HepG2 (cell line): ENCODE data around the gene TRAP1. TPM values are rescaled to one million over a fixed set of nuclear protein-coding genes. Genes with fewer than 3 reads are reported as not detected.

Experiments
- ATAC-seq: fragments of 200-7000 bp; cut with Tn5 transposase; 3 replicates; pipeline ENCODE4 v1.9.1; 2020; ENCODE audit warnings: mild to moderate bottlenecking, moderate library complexity
- BruUV-seq: library from RNA; stranded (reverse); fragments of 400-500 nt; replicated peaks from 2 replicates; lab custom pipeline; 2021; lab: Mats Ljungman, UMichigan
- CTCF ChIA-PET: fragments of 300-600 bp; formaldehyde crosslinking; extraction: SDS; loops from one replicate; lab custom pipeline; 2021; ENCODE audit warnings: low total read pairs, inconsistent platforms, low intra/inter-chr PET ratio; lab: Yijun Ruan, JAX
- POLR2A ChIA-PET: fragments of 350-600 bp; sonication (Branson Sonifier 250); formaldehyde crosslinking; loops from one replicate; lab custom pipeline; 2020; ENCODE audit warnings: antibody characterized with exemption, inconsistent platforms; lab: Yijun Ruan, JAX
- DNase-seq: peaks from one replicate; pipeline ENCODE4 v3.0.0-alpha.2; 2015; ENCODE audit warnings: low spot score
- FAIRE-seq: peaks from 3 replicates; lab custom pipeline; 2011; peaks lifted over from hg19 to GRCh38; lab: Jason Lieb, UNC
- H2AFZ ChIP-seq: one replicate; pipeline ENCODE4 v1.6.1; 2011; ENCODE audit warnings: low read length, inconsistent platforms
- H3K27ac ChIP-seq: fragments of 300-600 bp; 3 replicates; pipeline ENCODE4 v1.8.0; 2011; ENCODE audit warnings: mixed run types, mild to moderate bottlenecking, mixed read lengths, low read length, inconsistent platforms; ENCODE audit not compliant: insufficient read depth; ENCODE audit errors: extremely low read length
- H3K27me3 ChIP-seq, 2 experiments: fragments of 200-600 bp in 1 of 2; 2 replicates in 1 of 2; 3 replicates in 1 of 2; pipeline versions ENCODE4 v1.6.0 to v1.8.0; 2011; ENCODE audit warnings: low read length in 2 of 2, mild to moderate bottlenecking in 2 of 2, moderate library complexity in 2 of 2, inconsistent platforms in 1 of 2; ENCODE audit not compliant: insufficient read depth in 2 of 2, control insufficient read depth in 1 of 2
- H3K36me3 ChIP-seq, 2 experiments: fragments of 200-600 bp in 1 of 2; replicated peaks in 1 of 2; 2 replicates in 1 of 2; 3 replicates in 1 of 2; pipeline versions ENCODE4 v1.5.1 to v1.8.0; 2011; ENCODE audit warnings: low read length in 2 of 2, inconsistent platforms in 1 of 2; ENCODE audit not compliant: insufficient read depth in 2 of 2, control insufficient read depth in 1 of 2
- H3K4me1 ChIP-seq: 2 replicates; pipeline ENCODE4 v1.5.1; 2012; ENCODE audit warnings: low read length, inconsistent platforms; ENCODE audit not compliant: insufficient read depth
- H3K4me2 ChIP-seq: 2 replicates; pipeline ENCODE4 v1.6.0; 2011; ENCODE audit warnings: low read depth, low read length, inconsistent platforms
- H3K4me3 ChIP-seq, 3 experiments: fragments of 200-600 bp in 1 of 3; sonication (generic), shearing (Covaris generic) in 1 of 3; replicated peaks in 1 of 3; 2 replicates each; pipeline ENCODE4 v1.5.1; 2011 to 2016; ENCODE audit warnings: low read length in 3 of 3, inconsistent platforms in 2 of 3, low read depth in 2 of 3, mild to moderate bottlenecking in 2 of 3, control low read depth in 1 of 3, mixed read lengths in 1 of 3; ENCODE audit not compliant: insufficient read depth in 1 of 3
- H3K79me2 ChIP-seq: one replicate; pipeline ENCODE4 v1.6.1; 2011; ENCODE audit warnings: low read length, inconsistent platforms; ENCODE audit not compliant: insufficient read depth
- H3K9ac ChIP-seq: 2 replicates; pipeline ENCODE4 v1.6.0; 2011; ENCODE audit warnings: mild to moderate bottlenecking, low read depth, low read length, inconsistent platforms; ENCODE audit not compliant: insufficient read depth
- H3K9me3 ChIP-seq: 2 replicates; pipeline ENCODE4 v1.5.1; 2012; ENCODE audit warnings: mild to moderate bottlenecking, low read length
- H4K20me1 ChIP-seq: 2 replicates; pipeline ENCODE4 v1.6.0; 2011; ENCODE audit warnings: inconsistent platforms, mild to moderate bottlenecking, low read length, moderate library complexity; ENCODE audit not compliant: insufficient read depth
- POLR2AphosphoS2 ChIP-seq: IDR thresholded peaks from 2 replicates; pipeline ENCODE4 v1.6.1; 2011; ENCODE audit warnings: low read depth, low read length, improper control_type of control experiment
- SAFB2 ChIP-seq: sonication (generic); formaldehyde crosslinking; IDR thresholded peaks from 2 replicates; pipeline ENCODE4 v1.5.1; 2020; ENCODE audit warnings: missing genetic modification reagents, low read depth, mild to moderate bottlenecking, borderline replicate concordance
- SYNCRIP ChIP-seq: fragments of 200-400 bp; formaldehyde crosslinking; IDR thresholded peaks from 2 replicates; pipeline ENCODE4 v1.6.1; 2018; ENCODE audit warnings: mild to moderate bottlenecking, low read depth, low read length; ENCODE audit not compliant: insufficient read depth
- ZNF281 ChIP-seq: sonication (generic); formaldehyde crosslinking; IDR thresholded peaks from 2 replicates; pipeline ENCODE4 v1.4.0; 2020; ENCODE audit warnings: missing genetic modification reagents, borderline replicate concordance
- ZNF292 ChIP-seq: sonication (generic); formaldehyde crosslinking; IDR thresholded peaks from 2 replicates; pipeline ENCODE4 v1.8.1; 2022; ENCODE audit warnings: mild to moderate bottlenecking, low read depth, missing genetic modification reagents, borderline replicate concordance
- ZNF317 ChIP-seq: sonication (generic); formaldehyde crosslinking; IDR thresholded peaks from 2 replicates; pipeline ENCODE4 v1.5.0; 2020; ENCODE audit warnings: mild to moderate bottlenecking, missing genetic modification reagents
- ZNF510 ChIP-seq: sonication (generic); formaldehyde crosslinking; IDR thresholded peaks from 2 replicates; pipeline ENCODE4 v1.4.0; 2020; ENCODE audit warnings: low read depth, mild to moderate bottlenecking, missing genetic modification reagents
- ZNF652 ChIP-seq: IDR thresholded peaks from 2 replicates; pipeline ENCODE4 v1.6.1; 2016; ENCODE audit warnings: low read depth, borderline replicate concordance
- ZNF777 ChIP-seq: sonication (generic); formaldehyde crosslinking; IDR thresholded peaks from 2 replicates; pipeline ENCODE4 v1.4.0; 2020; ENCODE audit warnings: missing genetic modification reagents
- ZNF839 ChIP-seq: sonication (generic); formaldehyde crosslinking; IDR thresholded peaks from 2 replicates; pipeline ENCODE4 v1.4.0; 2020; ENCODE audit warnings: missing genetic modification reagents, mild to moderate bottlenecking, borderline replicate concordance
- ZNF850 ChIP-seq: sonication (generic); formaldehyde crosslinking; conservative IDR thresholded peaks from 2 replicates; pipeline ENCODE4 v1.9.0; 2021; ENCODE audit warnings: mild to moderate bottlenecking, missing genetic modification reagents
- WGBS: methylation state at CpG from one replicate; pipeline ENCODE4 v1.1.6; 2017; ENCODE audit warnings: low lambda C conversion rate; 5-methylcytosine and 5-hydroxymethylcytosine counted together
- in situ Hi-C: cut with HindIII; loops from 2 replicates; pipeline ENCODE4 v1.10.0; 2017; ENCODE audit warnings: low pct_unique_long_range_greater_than_20kb; ENCODE audit not compliant: extremely low pct_ligation_motif_present
- intact Hi-C: fragments of 100-400 bp; cut with micrococcal nuclease; formaldehyde crosslinking; loops from one replicate; pipeline ENCODE4 v1.10.0; 2022; ENCODE audit not compliant: unreplicated experiment
- polyA plus RNA-seq, 8 experiments: library from polyadenylated mRNA; depleted of rRNA in 3 of 8; stranded (reverse) in 7 of 8; unstranded in 1 of 8; fragments of >200 nt; fragmentation: Illumina TruSeq in 4 of 8; extraction: Trizol in 4 of 8; gene quantifications; 2 replicates each; pipeline versions ENCODE4 v1.2.1 to v1.2.3, GENCODE V29; 2011 to 2016; ENCODE audit warnings: low read depth in 4 of 8, missing spikeins in 1 of 8, mixed read lengths in 1 of 8; ENCODE audit not compliant: insufficient read depth in 1 of 8
- total RNA-seq, 5 experiments: library from RNA; depleted of rRNA; stranded (reverse); fragments of >200 nt; fragmentation: Illumina TruSeq; extraction: Trizol; gene quantifications; 2 replicates each; pipeline ENCODE4 v1.2.3, GENCODE V29; 2016; ENCODE audit warnings: low read depth in 1 of 5
- TF ChIP-seq, protein P1 (sequence below): IDR thresholded peaks from 2 replicates; pipeline ENCODE4 v1.6.1; 2012; ENCODE audit warnings: low read depth, low read length, improper control_type of control experiment
- TF ChIP-seq, protein P2 (sequence below): sonication (generic); formaldehyde crosslinking; IDR thresholded peaks from 2 replicates; pipeline ENCODE4 v1.4.0; 2020; ENCODE audit warnings: missing genetic modification reagents
- TF ChIP-seq, protein P3 (sequence below): sonication (generic); formaldehyde crosslinking; IDR thresholded peaks from 2 replicates; pipeline ENCODE4 v1.5.0; 2020; ENCODE audit warnings: missing genetic modification reagents

Gene TRAP1
- total and polyA plus RNA-seq, 2 of the 13 experiments (the other 11 are each of a cell fraction or from before 2014, with no cell fraction given) = 127 to 240 TPM

DNA sequence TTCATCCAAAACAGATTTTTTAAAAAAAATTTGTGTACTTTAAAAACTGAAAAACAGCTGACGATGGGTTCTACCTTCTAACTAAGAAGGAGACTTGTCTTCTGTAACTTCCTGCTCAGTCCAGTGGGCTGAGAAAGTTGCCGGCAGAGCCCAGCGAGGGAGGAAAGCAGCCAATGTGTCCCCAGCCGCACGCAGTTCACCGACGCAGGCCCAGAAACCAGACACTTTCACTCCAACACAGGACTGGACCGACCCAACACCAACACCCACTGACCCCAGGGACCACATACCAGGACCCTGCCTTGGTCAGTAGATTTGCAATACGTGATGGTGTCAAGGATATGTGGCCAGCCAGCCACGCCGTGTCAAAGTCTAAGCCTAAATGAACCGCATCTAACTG is 25.6 kb downstream of the TRAP1 start:
- Histone ChIP-seq H2AFZ (no peak overlapping the region), H3K27ac (no peak overlapping the region), H3K4me3 (no peak overlapping the region), H3K4me1 (peaks cover 41% of the 10 kb centered on the region), H3K4me2 (no peak overlapping the region), H3K36me3 (peaks cover 18 to 31% of the 10 kb centered on the region in 2 experiments), H3K9me3 (no peaks in the 10 kb centered on the region), H4K20me1 (no peaks in the 10 kb centered on the region), H3K9ac (no peak overlapping the region), H3K27me3 (no peaks in the 10 kb centered on the region; a peak in 1 of 5 replicates), H3K79me2 (peaks cover 26% of the 10 kb centered on the region)
- TF ChIP-seq, protein P1, sequence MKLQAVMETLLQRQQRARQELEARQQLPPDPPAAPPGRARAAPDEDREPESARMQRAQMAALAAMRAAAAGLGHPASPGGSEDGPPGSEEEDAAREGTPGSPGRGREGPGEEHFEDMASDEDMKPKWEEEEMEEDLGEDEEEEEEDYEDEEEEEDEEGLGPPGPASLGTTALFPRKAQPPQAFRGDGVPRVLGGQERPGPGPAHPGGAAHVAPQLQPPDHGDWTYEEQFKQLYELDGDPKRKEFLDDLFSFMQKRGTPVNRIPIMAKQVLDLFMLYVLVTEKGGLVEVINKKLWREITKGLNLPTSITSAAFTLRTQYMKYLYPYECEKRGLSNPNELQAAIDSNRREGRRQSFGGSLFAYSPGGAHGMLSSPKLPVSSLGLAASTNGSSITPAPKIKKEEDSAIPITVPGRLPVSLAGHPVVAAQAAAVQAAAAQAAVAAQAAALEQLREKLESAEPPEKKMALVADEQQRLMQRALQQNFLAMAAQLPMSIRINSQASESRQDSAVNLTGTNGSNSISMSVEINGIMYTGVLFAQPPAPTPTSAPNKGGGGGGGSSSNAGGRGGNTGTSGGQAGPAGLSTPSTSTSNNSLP = no peak
- TF ChIP-seq ZNF281 (CRISPR knock-in tag) (no peak), ZNF292 (CRISPR knock-in tag) (no peak), ZNF839 (CRISPR knock-in tag) (no peak), POLR2AphosphoS2 (no peak), ZNF652 (CRISPR knock-in tag) (no peak), SYNCRIP (no peak), ZNF777 (no peak), SAFB2 (CRISPR knock-in tag) (no peak), ZNF317 (CRISPR knock-in tag) (no peak), ZNF510 (no peak), ZNF850 (no peak)
- TF ChIP-seq, protein P2, sequence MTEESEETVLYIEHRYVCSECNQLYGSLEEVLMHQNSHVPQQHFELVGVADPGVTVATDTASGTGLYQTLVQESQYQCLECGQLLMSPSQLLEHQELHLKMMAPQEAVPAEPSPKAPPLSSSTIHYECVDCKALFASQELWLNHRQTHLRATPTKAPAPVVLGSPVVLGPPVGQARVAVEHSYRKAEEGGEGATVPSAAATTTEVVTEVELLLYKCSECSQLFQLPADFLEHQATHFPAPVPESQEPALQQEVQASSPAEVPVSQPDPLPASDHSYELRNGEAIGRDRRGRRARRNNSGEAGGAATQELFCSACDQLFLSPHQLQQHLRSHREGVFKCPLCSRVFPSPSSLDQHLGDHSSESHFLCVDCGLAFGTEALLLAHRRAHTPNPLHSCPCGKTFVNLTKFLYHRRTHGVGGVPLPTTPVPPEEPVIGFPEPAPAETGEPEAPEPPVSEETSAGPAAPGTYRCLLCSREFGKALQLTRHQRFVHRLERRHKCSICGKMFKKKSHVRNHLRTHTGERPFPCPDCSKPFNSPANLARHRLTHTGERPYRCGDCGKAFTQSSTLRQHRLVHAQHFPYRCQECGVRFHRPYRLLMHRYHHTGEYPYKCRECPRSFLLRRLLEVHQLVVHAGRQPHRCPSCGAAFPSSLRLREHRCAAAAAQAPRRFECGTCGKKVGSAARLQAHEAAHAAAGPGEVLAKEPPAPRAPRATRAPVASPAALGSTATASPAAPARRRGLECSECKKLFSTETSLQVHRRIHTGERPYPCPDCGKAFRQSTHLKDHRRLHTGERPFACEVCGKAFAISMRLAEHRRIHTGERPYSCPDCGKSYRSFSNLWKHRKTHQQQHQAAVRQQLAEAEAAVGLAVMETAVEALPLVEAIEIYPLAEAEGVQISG (CRISPR knock-in tag) = no peak
- TF ChIP-seq, protein P3, sequence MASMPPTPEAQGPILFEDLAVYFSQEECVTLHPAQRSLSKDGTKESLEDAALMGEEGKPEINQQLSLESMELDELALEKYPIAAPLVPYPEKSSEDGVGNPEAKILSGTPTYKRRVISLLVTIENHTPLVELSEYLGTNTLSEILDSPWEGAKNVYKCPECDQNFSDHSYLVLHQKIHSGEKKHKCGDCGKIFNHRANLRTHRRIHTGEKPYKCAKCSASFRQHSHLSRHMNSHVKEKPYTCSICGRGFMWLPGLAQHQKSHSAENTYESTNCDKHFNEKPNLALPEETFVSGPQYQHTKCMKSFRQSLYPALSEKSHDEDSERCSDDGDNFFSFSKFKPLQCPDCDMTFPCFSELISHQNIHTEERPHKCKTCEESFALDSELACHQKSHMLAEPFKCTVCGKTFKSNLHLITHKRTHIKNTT = no peak
- 96% methylated on average over 12 of the region's 12 CpGs for WGBS
- ChIA-PET POLR2A (no interaction called here), CTCF (no interaction called here)
- FAIRE-seq = no peak
- no TSS peak for BruUV-seq
- intact Hi-C loops (loop anchor here (2.0 to 10.0 kb wide), 3 partner anchors 25 to 423 kb away; partner anchors contain the start of genes ADCY9 and TRAP1), in situ Hi-C loops (no loop called here)
- ATAC-seq = no peak
- DNase-seq = no peak
